HG03575 (cell line): ENCODE data around the gene RPL13.
"Not testable (repeated sequence)": the region's sequence is repeated elsewhere in the genome, so short reads cannot be mapped to it uniquely, and the experiment has no call there.

ENCODE experiments used
- ATAC-seq: cut with Tn5 transposase; IDR thresholded peaks from one replicate; pipeline ENCODE4 v1.9.1; 2021; ENCODE audit not compliant: unreplicated experiment, insufficient number of reproducible peaks, low FRiP score; ENCODE audit errors: extremely low read depth

Gene RPL13

GRCh38 chr16:89561142-89561883 lies 831 bp downstream of the RPL13 start:
- no peak for ATAC-seq

- no peak for ATAC-seq
Measured at GRCh38 chr16:89561884-89562599, 1.6 kb downstream of the RPL13 start.

DNA sequence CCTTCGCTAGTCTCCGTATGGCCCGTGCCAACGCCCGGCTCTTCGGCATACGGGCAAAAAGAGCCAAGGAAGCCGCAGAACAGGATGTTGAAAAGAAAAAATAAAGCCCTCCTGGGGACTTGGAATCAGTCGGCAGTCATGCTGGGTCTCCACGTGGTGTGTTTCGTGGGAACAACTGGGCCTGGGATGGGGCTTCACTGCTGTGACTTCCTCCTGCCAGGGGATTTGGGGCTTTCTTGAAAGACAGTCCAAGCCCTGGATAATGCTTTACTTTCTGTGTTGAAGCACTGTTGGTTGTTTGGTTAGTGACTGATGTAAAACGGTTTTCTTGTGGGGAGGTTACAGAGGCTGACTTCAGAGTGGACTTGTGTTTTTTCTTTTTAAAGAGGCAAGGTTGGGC lies 2.5 kb downstream of the RPL13 start:
- ATAC-seq, result no peak

DNA sequence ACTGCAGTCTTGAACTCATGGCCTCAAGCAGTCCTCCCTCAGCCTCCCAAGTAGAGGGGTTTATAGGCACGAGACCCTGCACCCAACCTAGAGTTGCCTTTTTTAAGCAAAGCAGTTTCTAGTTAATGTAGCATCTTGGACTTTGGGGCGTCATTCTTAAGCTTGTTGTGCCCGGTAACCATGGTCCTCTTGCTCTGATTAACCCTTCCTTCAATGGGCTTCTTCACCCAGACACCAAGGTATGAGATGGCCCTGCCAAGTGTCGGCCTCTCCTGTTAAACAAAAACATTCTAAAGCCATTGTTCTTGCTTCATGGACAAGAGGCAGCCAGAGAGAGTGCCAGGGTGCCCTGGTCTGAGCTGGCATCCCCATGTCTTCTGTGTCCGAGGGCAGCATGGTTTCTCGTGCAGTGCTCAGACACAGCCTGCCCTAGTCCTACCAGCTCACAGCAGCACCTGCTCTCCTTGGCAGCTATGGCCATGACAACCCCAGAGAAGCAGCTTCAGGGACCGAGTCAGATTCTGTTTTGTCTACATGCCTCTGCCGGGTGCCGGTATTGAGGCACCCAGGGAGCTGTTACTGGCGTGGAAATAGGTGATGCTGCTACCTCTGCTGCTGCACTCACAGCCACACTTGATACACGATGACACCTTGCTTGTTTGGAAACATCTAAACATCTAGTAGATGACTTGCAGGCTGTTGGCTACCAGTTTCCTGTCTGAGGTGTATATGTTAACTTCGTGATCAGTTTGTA lies 3.3 kb downstream of the RPL13 start:
- ATAC-seq, result no peak

GRCh38 chr16:89564476-89565255 lies 4.2 kb downstream of the RPL13 start:
- ATAC-seq, result no peak

- no peak for ATAC-seq
Measured at GRCh38 chr16:89565256-89565505, 4.7 kb downstream of the RPL13 start.

- no peak for ATAC-seq
Measured at GRCh38 chr16:89565506-89566372, 5.3 kb downstream of the RPL13 start.

DNA sequence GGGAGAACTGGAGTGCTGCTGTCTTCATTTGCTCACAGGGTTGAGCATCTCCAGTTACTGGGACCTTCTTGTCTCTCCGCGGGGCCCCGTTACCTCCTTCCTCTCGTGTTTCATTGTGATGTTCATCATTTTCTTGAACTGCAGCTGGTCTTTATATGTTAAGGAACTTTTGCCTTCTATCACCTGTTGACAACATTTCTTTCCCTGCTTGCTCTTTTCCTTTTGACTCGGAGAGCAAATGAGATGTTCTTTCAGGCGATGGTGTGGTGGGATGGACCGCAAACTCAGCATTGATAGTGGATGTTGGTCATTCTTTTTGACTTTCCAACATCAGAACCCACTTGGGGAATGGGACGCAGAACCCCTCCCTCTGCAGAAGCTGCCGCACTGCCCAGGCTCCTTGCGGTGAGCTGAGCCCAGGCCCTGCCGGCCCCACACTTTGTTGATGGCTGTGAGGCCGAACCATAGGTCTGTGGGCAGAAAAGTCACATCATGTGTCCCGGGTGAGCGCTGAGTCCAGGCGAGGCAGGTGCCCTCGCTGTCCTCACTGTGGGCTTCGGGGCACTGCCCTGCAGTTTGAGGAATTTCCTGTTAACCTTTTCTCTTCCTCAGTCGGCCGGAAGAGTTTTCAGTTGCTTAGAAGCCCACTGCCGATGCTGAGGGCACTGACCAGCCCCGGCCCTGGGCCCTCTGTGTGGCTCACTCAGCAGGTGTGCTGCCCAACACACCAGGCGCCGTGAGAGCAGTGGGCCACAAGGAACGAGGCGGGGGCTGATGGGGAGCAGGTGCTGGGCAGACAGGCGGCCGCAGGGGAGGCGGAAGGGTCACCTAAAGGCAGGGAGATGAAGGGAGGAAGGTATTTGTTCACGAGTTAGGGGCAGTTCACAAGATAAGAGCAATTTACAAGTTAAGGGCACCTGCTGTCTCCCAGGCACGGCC lies 7.4 kb downstream of the RPL13 start:
- no peak for ATAC-seq

DNA sequence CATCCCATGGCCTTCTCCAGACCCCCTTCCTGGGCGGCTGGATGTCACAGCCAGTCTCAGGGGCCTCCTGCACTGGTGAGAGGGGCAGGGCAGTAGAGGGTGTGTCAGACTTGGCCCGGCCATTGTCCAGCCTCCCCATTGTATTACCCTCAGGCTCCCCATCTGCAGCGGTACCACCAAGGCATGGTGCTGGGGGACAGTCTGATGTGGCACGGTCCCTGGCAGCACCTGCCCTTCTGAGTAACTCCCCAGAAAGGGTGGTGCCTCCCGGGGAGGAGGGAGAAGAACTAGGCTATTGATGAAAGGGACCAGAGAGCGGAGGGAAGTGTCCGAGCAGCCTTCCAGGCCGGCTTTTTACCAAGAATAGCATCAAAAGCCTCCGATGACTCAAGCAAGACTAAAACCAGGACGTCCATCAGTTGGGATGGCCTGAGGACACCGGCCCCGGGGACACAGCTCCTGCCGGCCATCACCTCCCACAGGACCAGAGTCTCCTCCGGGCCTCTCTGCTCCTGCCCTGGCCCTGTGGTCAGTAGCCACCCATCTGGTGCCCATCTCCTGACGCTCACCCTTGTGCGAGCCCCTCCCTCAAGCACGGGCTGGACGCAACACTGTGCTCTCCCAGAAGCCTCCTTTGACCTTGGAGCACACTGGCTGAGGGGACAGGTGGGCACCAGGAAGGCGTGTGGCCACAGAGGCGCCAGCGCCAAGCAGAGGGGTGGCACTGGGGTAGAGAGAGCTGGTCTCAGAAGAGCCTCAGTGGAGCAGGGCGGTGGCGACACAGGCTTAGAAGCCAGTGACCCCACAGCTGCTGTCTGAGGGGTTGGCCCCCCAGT lies 9.2 kb downstream of the RPL13 start:
- ATAC-seq, result no peak

- ATAC-seq, result no peak
Measured at GRCh38 chr16:89570342-89570923, 10.0 kb downstream of the RPL13 start.

DNA sequence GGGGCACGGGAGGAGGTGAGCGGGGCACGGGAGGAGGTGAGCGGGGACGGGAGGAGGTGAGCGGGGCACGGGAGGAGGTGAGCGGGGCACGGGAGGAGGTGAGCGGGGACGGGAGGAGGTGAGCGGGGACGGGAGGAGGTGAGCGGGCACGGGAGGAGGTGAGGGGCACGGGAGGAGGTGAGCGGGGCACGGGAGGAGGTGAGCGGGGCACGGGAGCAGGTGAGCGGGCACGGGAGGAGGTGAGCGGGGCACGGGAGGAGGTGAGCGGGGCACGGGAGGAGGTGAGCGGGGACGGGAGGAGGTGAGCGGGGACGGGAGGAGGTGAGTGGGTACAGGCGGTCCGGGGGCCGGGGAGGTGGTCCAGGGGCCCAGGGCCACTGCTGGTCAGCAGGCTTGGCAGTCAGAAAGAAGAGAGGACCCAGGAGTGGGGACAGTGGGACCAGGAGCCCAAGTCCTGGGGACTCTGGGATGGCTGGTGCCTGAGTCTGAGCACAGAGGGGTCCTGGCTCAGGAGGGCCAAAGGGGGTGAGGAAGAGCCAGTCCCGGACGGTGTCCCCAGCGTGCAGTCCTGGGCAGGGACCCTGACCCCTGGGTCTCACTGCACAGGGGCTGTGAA lies 10.6 kb downstream of the RPL13 start:
- not testable (repeated sequence) for ATAC-seq

- no peak for ATAC-seq
Measured at GRCh38 chr16:89571636-89572035, 11.2 kb downstream of the RPL13 start.

GRCh38 chr16:89572073-89572484 lies 11.6 kb downstream of the RPL13 start:
- no peak for ATAC-seq

DNA sequence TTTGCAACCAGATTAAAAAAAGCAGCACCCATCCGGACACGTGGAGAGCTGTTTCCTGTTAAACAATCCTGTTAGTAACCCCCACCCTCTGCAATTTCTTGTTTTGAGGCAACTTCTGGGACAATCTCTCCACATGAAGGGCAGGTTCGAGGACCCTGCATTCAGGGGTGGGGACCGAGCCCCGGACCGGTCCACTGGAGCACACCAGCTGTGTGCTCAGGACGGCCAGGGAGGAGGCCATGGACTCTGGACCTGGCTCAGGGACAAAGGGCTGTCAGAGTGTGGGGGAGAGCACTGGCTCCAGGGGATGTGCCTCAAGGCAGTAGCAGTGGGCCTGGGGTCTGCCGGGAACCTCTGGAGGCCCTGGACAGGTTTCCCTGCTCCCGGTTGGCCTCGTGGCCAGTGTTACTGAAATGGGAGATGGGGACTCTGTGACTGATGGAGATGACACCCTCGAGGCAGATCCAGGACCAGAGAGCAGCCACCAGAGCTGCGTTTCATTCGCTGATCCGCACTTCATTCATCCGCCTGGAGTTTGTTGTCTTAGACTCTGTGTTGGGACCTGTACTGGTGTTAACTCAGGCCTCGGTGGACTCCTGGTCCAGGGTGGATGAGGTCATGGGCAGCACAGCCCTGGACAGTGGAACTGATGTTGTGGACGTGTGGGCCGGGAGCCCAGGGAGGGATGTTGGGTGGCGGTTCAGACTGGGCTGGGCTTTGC lies 12.2 kb downstream of the RPL13 start:
- ATAC-seq, result no peak

- no peak for ATAC-seq
Measured at GRCh38 chr16:89573826-89574680, 13.6 kb downstream of the RPL13 start.
